IMR-90 (cell line): Measurements from ENCODE around the gene FAM204A. TPM values are rescaled to one million over a fixed set of nuclear protein-coding genes. Genes with fewer than 3 reads are reported as not detected.

Source experiments
- ATAC-seq: fragments of 200-7000 bp; cut with Tn5 transposase; 2 replicates; pipeline ENCODE4 v1.9.1; 2020; ENCODE audit warnings: low read depth, mild to moderate bottlenecking, moderate library complexity
- BruUV-seq: library from RNA; stranded (reverse); fragments of 400-500 nt; replicated peaks from 2 replicates; lab custom pipeline; 2021; lab: Mats Ljungman, UMichigan
- CTCF ChIA-PET: fragments of 300-600 bp; formaldehyde crosslinking; extraction: SDS; loops from one replicate; lab custom pipeline; 2021; ENCODE audit warnings: antibody characterized with exemption; lab: Yijun Ruan, JAX
- POLR2A ChIA-PET: fragments of 300-600 bp; sonication (Branson Sonifier 250); formaldehyde crosslinking; loops from one replicate; lab custom pipeline; 2022; ENCODE audit warnings: antibody characterized with exemption; ENCODE audit not compliant: unreplicated experiment; lab: Charles Lee
- DNase-seq: peaks from one replicate; pipeline ENCODE4 v3.0.0; 2013
- H2AFZ ChIP-seq: replicated peaks from 2 replicates; pipeline ENCODE3; 2013; ENCODE audit warnings: low read length, mild to moderate bottlenecking; ENCODE audit not compliant: poor library complexity
- H2AK5ac ChIP-seq: 2 replicates; pipeline ENCODE4 v1.6.1; 2013; ENCODE audit warnings: low read depth, low read length, inconsistent platforms
- H2AK9ac ChIP-seq: replicated peaks from 2 replicates; pipeline ENCODE3; 2013; ENCODE audit warnings: mild to moderate bottlenecking, low read depth, low read length, moderate library complexity; ENCODE audit not compliant: poor library complexity
- H2BK120ac ChIP-seq: 2 replicates; pipeline ENCODE4 v1.6.1; 2013; ENCODE audit warnings: low read depth, low read length, inconsistent platforms
- H2BK15ac ChIP-seq: 3 replicates; pipeline ENCODE4 v1.6.1; 2013; ENCODE audit warnings: low read depth, low read length, inconsistent platforms
- H2BK20ac ChIP-seq: 2 replicates; pipeline ENCODE4 v1.6.1; 2013; ENCODE audit warnings: low read depth, mild to moderate bottlenecking, inconsistent platforms, low read length, moderate library complexity
- H2BK5ac ChIP-seq: 2 replicates; pipeline ENCODE4 v1.6.1; 2013; ENCODE audit warnings: mild to moderate bottlenecking, low read depth, low read length, inconsistent platforms; ENCODE audit not compliant: poor library complexity, severe bottlenecking
- H3K14ac ChIP-seq: replicated peaks from 2 replicates; pipeline ENCODE4 v1.6.1; 2013; ENCODE audit warnings: low read depth, low read length, inconsistent platforms
- H3K18ac ChIP-seq: 2 replicates; pipeline ENCODE4 v1.6.1; 2013; ENCODE audit warnings: low read depth, low read length, control low read depth
- H3K23ac ChIP-seq: 2 replicates; pipeline ENCODE4 v1.6.1; 2013; ENCODE audit warnings: low read depth, low read length, inconsistent platforms
- H3K27ac ChIP-seq: 2 replicates; pipeline ENCODE4 v1.5.1; 2013; ENCODE audit warnings: mild to moderate bottlenecking, control low read depth, low read length; ENCODE audit not compliant: insufficient read depth
- H3K27me3 ChIP-seq: 2 replicates; pipeline ENCODE4 v1.6.1; 2013; ENCODE audit warnings: low read length; ENCODE audit not compliant: control insufficient read depth, insufficient read depth
- H3K36me3 ChIP-seq: 2 replicates; pipeline ENCODE4 v1.6.1; 2013; ENCODE audit warnings: low read length, mixed read lengths; ENCODE audit not compliant: control insufficient read depth, insufficient read depth
- H3K4ac ChIP-seq: 2 replicates; pipeline ENCODE4 v1.6.1; 2013; ENCODE audit warnings: low read depth, low read length, inconsistent platforms
- H3K4me1 ChIP-seq: 2 replicates; pipeline ENCODE4 v1.6.1; 2013; ENCODE audit warnings: low read length, mixed read lengths; ENCODE audit not compliant: control insufficient read depth, insufficient read depth
- H3K4me2 ChIP-seq: 2 replicates; pipeline ENCODE4 v1.6.1; 2013; ENCODE audit warnings: low read depth, mild to moderate bottlenecking, control low read depth, low read length, moderate library complexity
- H3K4me3 ChIP-seq: 2 replicates; pipeline ENCODE4 v1.5.1; 2013; ENCODE audit warnings: low read depth, mild to moderate bottlenecking, control low read depth, low read length, moderate library complexity; ENCODE audit not compliant: insufficient read depth
- H3K56ac ChIP-seq: 2 replicates; pipeline ENCODE4 v1.6.1; 2013; ENCODE audit warnings: low read length, inconsistent platforms; ENCODE audit not compliant: insufficient read depth; ENCODE audit errors: extremely low read depth
- H3K79me1 ChIP-seq, 2 experiments: 2 replicates each; pipeline ENCODE4 v1.6.1; 2013; ENCODE audit warnings: low read length in 2 of 2, inconsistent platforms in 1 of 2, low read depth in 1 of 2
- H3K9ac ChIP-seq: 2 replicates; pipeline ENCODE4 v1.6.1; 2013; ENCODE audit warnings: low read depth, low read length, control low read depth
- H3K9me1 ChIP-seq: 2 replicates; pipeline ENCODE4 v1.6.1; 2013; ENCODE audit warnings: low read length, inconsistent platforms; ENCODE audit not compliant: insufficient read depth
- H3K9me3 ChIP-seq: 2 replicates; pipeline ENCODE4 v1.6.1; 2013; ENCODE audit warnings: low read length; ENCODE audit not compliant: control insufficient read depth, insufficient read depth
- H4K20me1 ChIP-seq: 2 replicates; pipeline ENCODE4 v1.6.1; 2013; ENCODE audit warnings: low read length, inconsistent platforms; ENCODE audit not compliant: insufficient read depth
- H4K5ac ChIP-seq: 2 replicates; pipeline ENCODE4 v1.6.1; 2013; ENCODE audit warnings: mild to moderate bottlenecking, low read depth, low read length, control low read depth
- H4K8ac ChIP-seq, 2 experiments: 2 replicates each; pipeline ENCODE4 v1.6.1; 2013; ENCODE audit warnings: low read depth in 2 of 2, low read length in 2 of 2, control low read depth in 1 of 2, inconsistent platforms in 1 of 2
- H4K91ac ChIP-seq: 2 replicates; pipeline ENCODE4 v1.6.1; 2013; ENCODE audit warnings: low read depth, low read length, inconsistent platforms; ENCODE audit not compliant: insufficient read depth
- MAFK ChIP-seq: IDR thresholded peaks from 2 replicates; pipeline ENCODE4 v1.6.1; 2012; ENCODE audit warnings: low read depth, low read length, improper control_type of control experiment
- MAZ ChIP-seq: IDR thresholded peaks from 2 replicates; pipeline ENCODE4 v1.6.1; 2012; ENCODE audit warnings: low read depth, mild to moderate bottlenecking, low read length, improper control_type of control experiment, moderate library complexity, borderline replicate concordance
- MXI1 ChIP-seq: IDR thresholded peaks from 2 replicates; pipeline ENCODE4 v1.6.1; 2012; ENCODE audit warnings: low read depth, mild to moderate bottlenecking, low read length, moderate library complexity, borderline replicate concordance
- WGBS, 2 experiments: methylation state at CpG; one replicate each; pipeline versions ENCODE4 v1.1.5 to v1.1.7; 2013; ENCODE audit warnings: missing lambda C conversion rate in 2 of 2; ENCODE audit not compliant: insufficient read length in 1 of 2; ENCODE audit errors: extremely low coverage in 2 of 2; 5-methylcytosine and 5-hydroxymethylcytosine counted together
- dilution Hi-C: fragments of 300-500 bp; cut with HindIII; formaldehyde crosslinking; loops from one replicate; pipeline ENCODE4 v1.14.3; 2018; ENCODE audit warnings: low sequenced_read_pairs; ENCODE audit not compliant: unreplicated experiment
- in situ Hi-C: fragments of 300-500 bp; cut with MboI; formaldehyde crosslinking; loops from 3 replicates; pipeline ENCODE4 v1.14.3; 2019; ENCODE audit warnings: low sequenced_read_pairs, inconsistent platforms, mixed read lengths
- intact Hi-C: fragments of 100-400 bp; cut with micrococcal nuclease; formaldehyde crosslinking; loops from 2 replicates; pipeline ENCODE4 v1.10.0; 2022
- polyA plus RNA-seq, 3 experiments: library from polyadenylated mRNA; depleted of rRNA; stranded (reverse); fragments of >200 nt; gene quantifications; 2 replicates each; pipeline ENCODE4 v1.2.3, GENCODE V29; 2012; ENCODE audit warnings: low replicate concordance in 1 of 3
- total RNA-seq: library from RNA; depleted of rRNA; stranded (reverse); fragments of >200 nt; gene quantifications from 2 replicates; pipeline ENCODE4 v1.2.3, GENCODE V29; 2012

The FAM204A gene
- total and polyA plus RNA-seq, 2 of the 4 experiments (the other 2 are of a cell fraction): 23.6 to 54.3 TPM

GRCh38 chr10:118309911-118310310 lies 32.2 kb downstream of the FAM204A start:
- Histone ChIP-seq H4K8ac (no peak overlapping the region), H2AFZ (no peak overlapping the region), H3K9me1 (no peaks in the 10 kb centered on the region), H3K9ac (no peak overlapping the region), H2BK20ac (no peak overlapping the region; the same call in 1 of the 2 replicates), H2BK120ac (peak overlapping the region; percentile 32; the same call in 1 of the 2 replicates), H3K27ac (peak overlapping the region; percentile 50; the same call in 1 of the 2 replicates), H3K36me3 (peaks cover 11% of the 10 kb centered on the region), H2BK15ac (no peak overlapping the region), H3K14ac (no peak overlapping the region), H3K18ac (peak overlapping the region; percentile 88), H4K91ac (no peak overlapping the region), H3K79me1 (0 out of 4 replicates have a peak, but pooled peaks cover 0 to 3% of the 10 kb centered on the region in 2 experiments), H4K20me1 (no peaks in the 10 kb centered on the region), H3K4me1 (peaks cover 13% of the 10 kb centered on the region), H3K27me3 (no peaks in the 10 kb centered on the region), H3K9me3 (no peaks in the 10 kb centered on the region), H4K5ac (peak overlapping the region; percentile 65; the same call in 1 of the 2 replicates), H3K4me2 (no peak overlapping the region), H3K4me3 (no peak overlapping the region), H2BK5ac (no peak overlapping the region), H2AK5ac (no peak overlapping the region), H3K4ac (no peak overlapping the region), H2AK9ac (no peak overlapping the region), H3K56ac (no peak overlapping the region), H3K23ac (no peak overlapping the region)
- ChIA-PET CTCF (no interaction called here), POLR2A (no interaction called here)
- no TSS peak for BruUV-seq
- in situ Hi-C loops: no loop called here
- no peak for ATAC-seq
- dilution Hi-C loops: no loop called here
- no peak for DNase-seq
- intact Hi-C loops: loop anchor here (2.0 to 10.0 kb wide), 2 partner anchors 37 to 385 kb away; no protein-coding TSS in a partner anchor
- WGBS, 2 experiments: no CpG with 5 or more reads among the region's 2 CpGs
- TF ChIP-seq MXI1 (no peak), MAZ (no peak), MAFK (no peak)
